HEK293 (cell line): ENCODE results near the gene CACNA1B.

Experiments used
- CTCF ChIA-PET: fragments of 350-600 bp; formaldehyde crosslinking; extraction: SDS; loops from one replicate; lab custom pipeline; 2021; ENCODE audit warnings: antibody characterized with exemption; lab: Yijun Ruan, JAX
- POLR2A ChIA-PET: fragments of 300-600 bp; formaldehyde crosslinking; extraction: SDS; loops from one replicate; lab custom pipeline; 2020; ENCODE audit warnings: antibody characterized with exemption, inconsistent platforms; lab: Yijun Ruan, JAX
- H3K27ac ChIP-seq: fragments of 200-500 bp; sonication (Bioruptor generic); 2 replicates; pipeline ENCODE4 v1.5.1; 2014; ENCODE audit warnings: low read depth, low read length, control low read depth, inconsistent platforms; ENCODE audit errors: extremely low read depth
- H3K36me3 ChIP-seq, 2 experiments: fragments of 200-500 bp in 1 of 2; sonication (Bioruptor generic) in 1 of 2; 1 replicate in 1 of 2; 2 replicates in 1 of 2; pipeline ENCODE4 v1.5.1; 2014 to 2017; ENCODE audit warnings: inconsistent platforms in 2 of 2, low read length in 2 of 2; ENCODE audit not compliant: control insufficient read depth in 2 of 2, insufficient read depth in 1 of 2
- H3K4me1 ChIP-seq: fragments of 200-500 bp; sonication (Bioruptor generic); 2 replicates; pipeline ENCODE4 v1.5.1; 2014; ENCODE audit warnings: mild to moderate bottlenecking, low read length, inconsistent platforms; ENCODE audit not compliant: control insufficient read depth, insufficient read depth
- H3K4me3 ChIP-seq: 2 replicates; pipeline ENCODE4 v1.5.1; 2011; ENCODE audit warnings: low read depth, mild to moderate bottlenecking, control low read depth, low read length, moderate library complexity
- H3K9me3 ChIP-seq: fragments of 200-500 bp; sonication (Bioruptor generic); 2 replicates; pipeline ENCODE4 v1.5.1; 2014; ENCODE audit warnings: low read depth, low read length, inconsistent platforms; ENCODE audit not compliant: control insufficient read depth, insufficient read depth
- BCL11B ChIP-seq: fragments of 450-650 bp; formaldehyde crosslinking; IDR thresholded peaks from 2 replicates; pipeline ENCODE4 v1.5.1; 2016; ENCODE audit warnings: low read depth, missing biosample characterization, missing genetic modification characterization
- GLI4 ChIP-seq: fragments of 450-650 bp; formaldehyde crosslinking; IDR thresholded peaks from 2 replicates; pipeline ENCODE4 v1.5.1; 2016; ENCODE audit warnings: missing biosample characterization, missing genetic modification characterization
- HOXC10 ChIP-seq: sonication (generic); formaldehyde crosslinking; IDR thresholded peaks from 2 replicates; pipeline ENCODE4 v1.8.1; 2023; ENCODE audit warnings: mild to moderate bottlenecking, missing genetic modification reagents
- SCRT1 ChIP-seq: fragments of 450-650 bp; formaldehyde crosslinking; IDR thresholded peaks from 2 replicates; pipeline ENCODE4 v1.5.1; 2016; ENCODE audit warnings: missing biosample characterization, missing genetic modification characterization, borderline replicate concordance
- SETDB1 ChIP-seq: IDR thresholded peaks from one replicate; pipeline ENCODE4 v1.6.1; 2017; ENCODE audit warnings: mild to moderate bottlenecking, low read length, moderate library complexity, mixed read lengths; ENCODE audit not compliant: insufficient read length
- SP7 ChIP-seq: fragments of 450-650 bp; formaldehyde crosslinking; IDR thresholded peaks from 2 replicates; pipeline ENCODE4 v1.5.1; 2016; ENCODE audit warnings: missing biosample characterization, missing genetic modification characterization
- YY1 ChIP-seq: fragments of 450-650 bp; formaldehyde crosslinking; IDR thresholded peaks from 2 replicates; pipeline ENCODE4 v1.5.1; 2018; ENCODE audit warnings: missing biosample characterization, missing genetic modification characterization
- ZFHX2 ChIP-seq: fragments of 450-650 bp; formaldehyde crosslinking; conservative IDR thresholded peaks from 2 replicates; pipeline ENCODE4 v1.5.1; 2016; ENCODE audit warnings: missing biosample characterization, missing genetic modification characterization
- ZFP69B ChIP-seq: fragments of 450-650 bp; formaldehyde crosslinking; IDR thresholded peaks from 2 replicates; pipeline ENCODE4 v1.5.1; 2016; ENCODE audit warnings: missing biosample characterization, missing genetic modification characterization
- ZNF174 ChIP-seq: fragments of 450-650 bp; formaldehyde crosslinking; IDR thresholded peaks from 2 replicates; pipeline ENCODE4 v1.5.0; 2017; ENCODE audit warnings: missing biosample characterization, mild to moderate bottlenecking, missing genetic modification characterization
- ZNF2 ChIP-seq: fragments of 450-650 bp; formaldehyde crosslinking; IDR thresholded peaks from 2 replicates; pipeline ENCODE4 v1.5.1; 2016; ENCODE audit warnings: missing biosample characterization, missing genetic modification characterization
- ZNF311 ChIP-seq: fragments of 450-650 bp; formaldehyde crosslinking; IDR thresholded peaks from 2 replicates; pipeline ENCODE4 v1.5.1; 2017; ENCODE audit warnings: missing biosample characterization, missing genetic modification characterization, borderline replicate concordance
- ZNF354C ChIP-seq: fragments of 450-650 bp; formaldehyde crosslinking; IDR thresholded peaks from 2 replicates; pipeline ENCODE4 v1.5.1; 2016; ENCODE audit warnings: missing biosample characterization, missing genetic modification characterization, low read depth, borderline replicate concordance
- ZNF521 ChIP-seq: fragments of 450-650 bp; formaldehyde crosslinking; IDR thresholded peaks from 2 replicates; pipeline ENCODE4 v1.5.1; 2017; ENCODE audit warnings: missing biosample characterization, mild to moderate bottlenecking, missing genetic modification characterization
- ZNF544 ChIP-seq: fragments of 450-650 bp; formaldehyde crosslinking; IDR thresholded peaks from 2 replicates; pipeline ENCODE4 v1.5.0; 2017; ENCODE audit warnings: missing biosample characterization, missing genetic modification characterization
- ZNF585B ChIP-seq: fragments of 450-650 bp; formaldehyde crosslinking; IDR thresholded peaks from 2 replicates; pipeline ENCODE4 v1.5.1; 2016; ENCODE audit warnings: missing biosample characterization, missing genetic modification characterization
- ZNF596 ChIP-seq: fragments of 450-650 bp; IDR thresholded peaks from 2 replicates; pipeline ENCODE4 v1.5.0; 2018; ENCODE audit warnings: missing biosample characterization, mild to moderate bottlenecking, missing genetic modification characterization, moderate library complexity
- ZNF624 ChIP-seq: fragments of 450-650 bp; formaldehyde crosslinking; IDR thresholded peaks from 2 replicates; pipeline ENCODE4 v1.5.1; 2017; ENCODE audit warnings: missing biosample characterization, missing genetic modification characterization
- ZNF660 ChIP-seq: fragments of 450-650 bp; IDR thresholded peaks from 2 replicates; pipeline ENCODE4 v1.5.1; 2018; ENCODE audit warnings: missing biosample characterization, mild to moderate bottlenecking, missing genetic modification characterization
- TF ChIP-seq, protein P1 (sequence below): fragments of 450-650 bp; formaldehyde crosslinking; IDR thresholded peaks from 2 replicates; pipeline ENCODE4 v1.5.1; 2016; ENCODE audit warnings: missing biosample characterization, missing genetic modification characterization
- TF ChIP-seq, protein P2 (sequence below): fragments of 450-650 bp; formaldehyde crosslinking; IDR thresholded peaks from 2 replicates; pipeline ENCODE4 v1.5.1; 2016; ENCODE audit warnings: missing biosample characterization, missing genetic modification characterization, low read depth
- TF ChIP-seq, protein P3 (sequence below): fragments of 450-650 bp; formaldehyde crosslinking; IDR thresholded peaks from 2 replicates; pipeline ENCODE4 v1.5.1; 2016; ENCODE audit warnings: missing biosample characterization, missing genetic modification characterization
- TF ChIP-seq, protein P4 (sequence below): fragments of 450-650 bp; formaldehyde crosslinking; IDR thresholded peaks from 2 replicates; pipeline ENCODE4 v1.5.1; 2016; ENCODE audit warnings: missing biosample characterization, missing genetic modification characterization
- TF ChIP-seq, protein P5 (sequence below): fragments of 450-650 bp; formaldehyde crosslinking; IDR thresholded peaks from 2 replicates; pipeline ENCODE4 v1.5.1; 2017; ENCODE audit warnings: missing biosample characterization, missing genetic modification characterization

CACNA1B gene

DNA sequence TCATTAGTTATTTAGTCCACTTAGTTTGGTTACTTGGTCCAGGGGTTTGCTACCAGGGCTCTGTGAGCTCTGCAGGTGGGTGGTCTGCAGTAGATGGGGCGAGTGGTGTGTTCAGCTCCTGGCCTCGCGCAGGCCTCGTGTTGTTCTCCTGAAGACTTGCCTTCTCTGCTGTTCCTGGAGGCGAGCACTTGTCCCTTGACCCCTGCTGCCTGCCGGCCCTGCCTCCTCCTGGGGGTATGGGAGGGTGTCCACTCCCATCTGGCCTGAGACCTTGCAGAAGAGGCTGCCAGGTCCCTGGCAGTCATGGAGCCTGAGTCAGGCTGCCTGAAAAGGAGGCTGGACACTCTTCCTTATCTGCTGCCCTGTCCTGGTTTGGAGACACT is 137.0 kb downstream of the CACNA1B start:
- H3K27ac ChIP-seq, result no peak overlapping the region
- H3K4me3 ChIP-seq, result no peak overlapping the region
- TF ChIP-seq ZFP69B (tag by site-specific recombination), result no peak
- 0 out of 2 replicates have a peak, but pooled peaks have one; percentile 13 for TF ChIP-seq SCRT1
- ChIA-PET CTCF (interaction anchor here (1.0 kb wide), 1 partner anchor 8 kb away, joined by 3 read pairs; no protein-coding TSS in a partner anchor), POLR2A (no interaction called here)
- no peaks in the 10 kb centered on the region for H3K4me1 ChIP-seq
- no peaks in the 10 kb centered on the region for H3K9me3 ChIP-seq
- H3K36me3 ChIP-seq, result no peaks in the 10 kb centered on the region

DNA sequence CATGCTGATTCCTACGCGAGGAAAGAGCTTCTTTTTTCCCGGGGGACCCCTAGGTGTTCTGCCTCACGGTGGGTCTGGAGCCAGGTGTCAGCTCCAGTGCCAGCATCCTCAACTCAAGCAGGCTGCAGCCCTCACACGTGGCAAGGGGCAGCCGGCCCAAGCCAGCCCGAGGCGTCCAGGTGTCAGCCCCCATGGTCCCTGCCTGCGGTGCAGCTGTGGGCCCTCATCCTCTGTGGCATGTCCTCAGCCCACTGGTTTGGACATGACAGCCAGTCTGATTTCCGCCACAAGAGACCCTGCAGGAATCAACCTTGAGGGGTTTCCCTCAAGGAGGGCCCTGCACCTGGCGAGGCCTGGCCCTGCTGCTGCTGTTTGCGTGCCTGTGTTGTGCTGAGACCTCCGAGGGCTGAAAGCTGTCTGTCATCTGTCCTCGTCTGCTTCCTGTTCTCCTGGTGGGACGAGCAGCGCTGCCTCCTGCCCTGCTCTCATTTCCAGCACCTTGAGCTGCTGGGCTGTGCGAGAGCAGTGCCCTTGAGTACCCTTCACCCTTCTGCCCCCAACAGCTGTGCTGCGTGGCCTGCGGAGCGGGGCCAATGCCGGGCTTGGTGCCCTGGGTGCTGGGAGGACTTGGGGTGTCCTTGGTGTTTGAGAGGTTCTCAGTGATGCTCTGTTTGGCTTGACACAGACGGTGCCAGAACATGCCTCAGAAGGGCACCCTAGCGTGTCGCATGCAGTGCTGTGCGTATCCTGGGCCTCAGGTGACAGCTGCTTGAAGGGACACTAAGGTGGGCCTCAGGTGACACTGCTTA is 137.6 kb downstream of the CACNA1B start:
- POLR2A ChIA-PET, result no interaction called here
- H3K36me3 ChIP-seq, result no peaks in the 10 kb centered on the region

DNA sequence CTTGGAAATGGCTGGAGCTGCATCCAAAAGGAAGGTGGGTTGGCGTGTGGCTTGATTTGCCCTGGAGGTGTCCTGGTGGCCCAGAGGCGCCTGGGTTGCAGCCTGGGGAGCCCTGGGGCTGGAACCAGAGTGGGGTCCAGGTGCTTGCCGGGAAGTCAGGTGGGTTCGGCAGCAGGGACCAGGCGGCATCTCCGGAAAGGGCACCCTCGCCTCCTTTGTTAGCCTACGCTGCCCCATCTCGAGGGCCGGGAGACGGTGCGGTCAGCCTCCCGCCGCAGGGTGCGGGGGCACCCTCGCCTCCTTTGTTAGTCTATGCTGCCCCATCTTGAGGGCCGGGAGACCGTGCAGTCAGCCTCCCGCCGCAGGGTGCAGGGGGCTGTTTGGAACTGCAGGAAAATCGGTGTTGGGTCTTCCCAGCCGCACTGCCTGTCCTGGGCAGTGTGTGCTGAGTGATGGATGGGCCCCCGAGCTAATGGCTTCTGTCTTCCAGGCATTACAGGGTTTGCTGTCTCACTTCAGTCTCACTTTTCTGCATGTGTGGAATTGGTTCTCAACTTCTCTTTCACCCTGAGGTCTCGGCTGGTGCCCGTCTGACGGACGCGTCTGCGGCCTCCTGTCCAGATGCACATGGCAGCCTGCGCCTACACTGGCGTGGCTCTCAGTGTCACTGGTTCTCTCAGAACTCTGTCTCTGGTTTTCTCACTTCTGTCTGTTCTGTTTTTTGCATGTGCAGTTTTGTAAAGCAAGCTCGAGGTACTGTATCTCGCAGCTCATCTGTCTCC is 139.0 kb downstream of the CACNA1B start:
- Histone ChIP-seq H3K36me3 (no peaks in the 10 kb centered on the region), H3K9me3 (no peaks in the 10 kb centered on the region), H3K27ac (no peak overlapping the region), H3K4me1 (no peaks in the 10 kb centered on the region), H3K4me3 (no peak overlapping the region)
- ChIA-PET POLR2A (no interaction called here), CTCF (interaction anchor here (0.7 to 1.0 kb wide), 2 partner anchors 20 to 343 kb away, joined by 3 to 4 read pairs; no protein-coding TSS in a partner anchor)
- no peak for TF ChIP-seq ZNF544 (tag by site-specific recombination)
- no peak for TF ChIP-seq ZNF311 (tag by site-specific recombination)
- TF ChIP-seq, protein P1, sequence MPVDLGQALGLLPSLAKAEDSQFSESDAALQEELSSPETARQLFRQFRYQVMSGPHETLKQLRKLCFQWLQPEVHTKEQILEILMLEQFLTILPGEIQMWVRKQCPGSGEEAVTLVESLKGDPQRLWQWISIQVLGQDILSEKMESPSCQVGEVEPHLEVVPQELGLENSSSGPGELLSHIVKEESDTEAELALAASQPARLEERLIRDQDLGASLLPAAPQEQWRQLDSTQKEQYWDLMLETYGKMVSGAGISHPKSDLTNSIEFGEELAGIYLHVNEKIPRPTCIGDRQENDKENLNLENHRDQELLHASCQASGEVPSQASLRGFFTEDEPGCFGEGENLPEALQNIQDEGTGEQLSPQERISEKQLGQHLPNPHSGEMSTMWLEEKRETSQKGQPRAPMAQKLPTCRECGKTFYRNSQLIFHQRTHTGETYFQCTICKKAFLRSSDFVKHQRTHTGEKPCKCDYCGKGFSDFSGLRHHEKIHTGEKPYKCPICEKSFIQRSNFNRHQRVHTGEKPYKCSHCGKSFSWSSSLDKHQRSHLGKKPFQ (tag by site-specific recombination), result no peak
- TF ChIP-seq, protein P2, sequence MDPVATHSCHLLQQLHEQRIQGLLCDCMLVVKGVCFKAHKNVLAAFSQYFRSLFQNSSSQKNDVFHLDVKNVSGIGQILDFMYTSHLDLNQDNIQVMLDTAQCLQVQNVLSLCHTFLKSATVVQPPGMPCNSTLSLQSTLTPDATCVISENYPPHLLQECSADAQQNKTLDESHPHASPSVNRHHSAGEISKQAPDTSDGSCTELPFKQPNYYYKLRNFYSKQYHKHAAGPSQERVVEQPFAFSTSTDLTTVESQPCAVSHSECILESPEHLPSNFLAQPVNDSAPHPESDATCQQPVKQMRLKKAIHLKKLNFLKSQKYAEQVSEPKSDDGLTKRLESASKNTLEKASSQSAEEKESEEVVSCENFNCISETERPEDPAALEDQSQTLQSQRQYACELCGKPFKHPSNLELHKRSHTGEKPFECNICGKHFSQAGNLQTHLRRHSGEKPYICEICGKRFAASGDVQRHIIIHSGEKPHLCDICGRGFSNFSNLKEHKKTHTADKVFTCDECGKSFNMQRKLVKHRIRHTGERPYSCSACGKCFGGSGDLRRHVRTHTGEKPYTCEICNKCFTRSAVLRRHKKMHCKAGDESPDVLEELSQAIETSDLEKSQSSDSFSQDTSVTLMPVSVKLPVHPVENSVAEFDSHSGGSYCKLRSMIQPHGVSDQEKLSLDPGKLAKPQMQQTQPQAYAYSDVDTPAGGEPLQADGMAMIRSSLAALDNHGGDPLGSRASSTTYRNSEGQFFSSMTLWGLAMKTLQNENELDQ (tag by site-specific recombination), result no peak
- no peak for TF ChIP-seq ZFHX2 (tag by site-specific recombination)
- TF ChIP-seq ZNF624 (tag by site-specific recombination), result no peak
- no peak for TF ChIP-seq ZNF2 (tag by site-specific recombination)
- TF ChIP-seq ZNF585B, result no peak
- TF ChIP-seq ZNF660 (tag by site-specific recombination), result no peak
- TF ChIP-seq ZNF596 (tag by site-specific recombination), result no peak
- TF ChIP-seq ZNF174 (tag by site-specific recombination), result no peak

More for the DNA sequence above, 137.6 kb downstream of the CACNA1B start:
- Histone ChIP-seq H3K27ac (no peak overlapping the region), H3K4me3 (no peak overlapping the region), H3K4me1 (no peaks in the 10 kb centered on the region), H3K9me3 (no peaks in the 10 kb centered on the region)
- TF ChIP-seq ZNF354C (tag by site-specific recombination) (no peak), SETDB1 (no peak), SP7 (tag by site-specific recombination) (no peak), ZNF521 (no peak), GLI4 (tag by site-specific recombination) (no peak), HOXC10 (CRISPR knock-in tag) (no peak), ZNF544 (tag by site-specific recombination) (no peak), YY1 (no peak), BCL11B (no peak)
- TF ChIP-seq, protein P3, sequence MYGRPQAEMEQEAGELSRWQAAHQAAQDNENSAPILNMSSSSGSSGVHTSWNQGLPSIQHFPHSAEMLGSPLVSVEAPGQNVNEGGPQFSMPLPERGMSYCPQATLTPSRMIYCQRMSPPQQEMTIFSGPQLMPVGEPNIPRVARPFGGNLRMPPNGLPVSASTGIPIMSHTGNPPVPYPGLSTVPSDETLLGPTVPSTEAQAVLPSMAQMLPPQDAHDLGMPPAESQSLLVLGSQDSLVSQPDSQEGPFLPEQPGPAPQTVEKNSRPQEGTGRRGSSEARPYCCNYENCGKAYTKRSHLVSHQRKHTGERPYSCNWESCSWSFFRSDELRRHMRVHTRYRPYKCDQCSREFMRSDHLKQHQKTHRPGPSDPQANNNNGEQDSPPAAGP (tag by site-specific recombination), result no peak
- TF ChIP-seq, protein P4, sequence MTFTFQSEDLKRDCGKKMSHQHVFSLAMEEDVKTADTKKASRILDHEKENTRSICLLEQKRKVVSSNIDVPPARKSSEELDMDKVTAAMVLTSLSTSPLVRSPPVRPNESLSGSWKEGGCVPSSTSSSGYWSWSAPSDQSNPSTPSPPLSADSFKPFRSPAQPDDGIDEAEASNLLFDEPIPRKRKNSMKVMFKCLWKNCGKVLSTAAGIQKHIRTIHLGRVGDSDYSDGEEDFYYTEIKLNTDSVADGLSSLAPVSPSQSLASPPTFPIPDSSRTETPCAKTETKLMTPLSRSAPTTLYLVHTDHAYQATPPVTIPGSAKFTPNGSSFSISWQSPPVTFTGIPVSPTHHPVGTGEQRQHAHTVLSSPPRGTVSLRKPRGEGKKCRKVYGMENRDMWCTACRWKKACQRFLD, result no peak
- TF ChIP-seq, protein P5, sequence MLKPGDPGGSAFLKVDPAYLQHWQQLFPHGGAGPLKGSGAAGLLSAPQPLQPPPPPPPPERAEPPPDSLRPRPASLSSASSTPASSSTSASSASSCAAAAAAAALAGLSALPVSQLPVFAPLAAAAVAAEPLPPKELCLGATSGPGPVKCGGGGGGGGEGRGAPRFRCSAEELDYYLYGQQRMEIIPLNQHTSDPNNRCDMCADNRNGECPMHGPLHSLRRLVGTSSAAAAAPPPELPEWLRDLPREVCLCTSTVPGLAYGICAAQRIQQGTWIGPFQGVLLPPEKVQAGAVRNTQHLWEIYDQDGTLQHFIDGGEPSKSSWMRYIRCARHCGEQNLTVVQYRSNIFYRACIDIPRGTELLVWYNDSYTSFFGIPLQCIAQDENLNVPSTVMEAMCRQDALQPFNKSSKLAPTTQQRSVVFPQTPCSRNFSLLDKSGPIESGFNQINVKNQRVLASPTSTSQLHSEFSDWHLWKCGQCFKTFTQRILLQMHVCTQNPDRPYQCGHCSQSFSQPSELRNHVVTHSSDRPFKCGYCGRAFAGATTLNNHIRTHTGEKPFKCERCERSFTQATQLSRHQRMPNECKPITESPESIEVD (tag by site-specific recombination), result no peak
- CTCF ChIA-PET, result no interaction called here
